Esophagus squamous epithelium (tissue), 5 donors: Measurements from ENCODE around the gene PPP2R5A. TPM values are rescaled to one million over a fixed set of nuclear protein-coding genes. Genes with fewer than 3 reads are reported as not detected.
"Not testable (repeated sequence)": the region's sequence is repeated elsewhere in the genome, so short reads cannot be mapped to it uniquely, and the experiment has no call there.

Source experiments
- DNase-seq: peaks from one replicate; lab custom pipeline; 2025; lab: John Stamatoyannopoulos, UW
- H3K27ac ChIP-seq, 4 donors: fragments of 200-600 bp; sonication (generic); one replicate each; pipeline ENCODE4 v1.5.1; 2016 to 2019; ENCODE audit warnings: mild to moderate bottlenecking in 1 of 4
- H3K27me3 ChIP-seq, 4 donors: fragments of 200-600 bp; sonication (generic); 1 replicate in 3 of 4; 2 replicates in 1 of 4; pipeline versions ENCODE4 v1.5.1 to v1.6.0; 2017 to 2021; ENCODE audit warnings: antibody characterized with exemption in 1 of 4
- H3K36me3 ChIP-seq, 3 donors: fragments of 200-600 bp; sonication (generic); one replicate each; pipeline ENCODE4 v1.5.1; 2016 to 2019
- H3K4me1 ChIP-seq, 3 donors: fragments of 200-600 bp; sonication (generic); one replicate each; pipeline ENCODE4 v1.5.1; 2017 to 2019
- H3K4me3 ChIP-seq, 4 donors: fragments of 200-600 bp; sonication (generic); 1 replicate in 3 of 4; 2 replicates in 1 of 4; pipeline ENCODE4 v1.5.1; 2016 to 2019; ENCODE audit warnings: mild to moderate bottlenecking in 2 of 4, moderate library complexity in 1 of 4
- H3K9me3 ChIP-seq, 3 donors: fragments of 200-600 bp; sonication (generic); one replicate each; pipeline ENCODE4 v1.5.1; 2016 to 2019
- POLR2A ChIP-seq, 4 donors: fragments of 450-650 bp; IDR thresholded peaks; one replicate each; pipeline ENCODE4 v1.6.1; 2017; ENCODE audit warnings: antibody characterized with exemption in 4 of 4, mild to moderate bottlenecking in 4 of 4, moderate library complexity in 3 of 4
- WGBS, 2 donors: methylation state at CpG; one replicate each; pipeline ENCODE4 v1.1.5; 2018; 5-methylcytosine and 5-hydroxymethylcytosine counted together
- intact Hi-C: fragments of 100-400 bp; cut with DNase I; formaldehyde crosslinking; loops from one replicate; pipeline ENCODE4 v1.15.0; 2022
- total RNA-seq, 4 donors: library from RNA; depleted of rRNA; stranded (reverse); fragments of >200 nt; gene quantifications; one replicate each; pipeline ENCODE4 v1.1.0, GENCODE V29; 2016
- TF ChIP-seq, protein P1 (sequence below), 6 experiments: fragments of 450-650 bp in 4 of 6; fragments of 200-600 bp in 2 of 6; sonication (generic) in 2 of 6; IDR thresholded peaks; one replicate each; pipeline ENCODE4 v1.5.1; 2016 to 2019; ENCODE audit warnings: antibody characterized with exemption in 6 of 6, mild to moderate bottlenecking in 4 of 6, moderate library complexity in 4 of 6
- donor health status: DM: yes; HTN: yes; CAD: no.

PPP2R5A gene
- total RNA-seq, 4 donors from 2014 or later = 57.5 to 78.8 (median 63.7) TPM

DNA sequence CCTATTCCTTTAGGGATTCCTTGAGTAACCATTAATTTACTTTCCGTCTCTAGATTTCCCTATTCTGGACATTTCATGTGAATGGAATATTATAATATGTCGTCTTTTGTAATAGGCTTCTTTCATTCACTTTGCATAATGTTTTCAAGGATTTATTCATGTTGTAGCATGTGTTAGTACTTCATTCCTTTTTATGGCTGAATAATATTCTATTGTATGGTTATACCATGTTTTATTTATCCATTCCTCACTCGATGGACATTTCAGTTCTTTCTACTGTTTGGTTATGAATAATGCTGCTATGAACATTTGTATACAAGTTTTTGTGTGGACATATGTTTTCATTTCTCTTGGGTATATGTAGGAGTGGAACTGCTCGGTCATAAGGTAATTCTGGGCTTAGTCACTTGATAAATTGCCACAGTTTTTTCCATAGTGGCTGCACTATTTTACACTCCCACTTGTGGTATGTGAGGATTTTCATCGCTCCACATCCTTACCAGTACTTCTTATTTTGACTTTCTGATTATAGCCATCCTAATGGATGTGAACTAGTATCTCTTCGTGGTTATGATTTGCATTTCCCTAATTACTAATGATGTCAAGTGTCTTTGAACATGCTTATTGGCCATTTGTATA is 17.7 kb downstream of the PPP2R5A start:
- Histone ChIP-seq H3K4me3 (no peak overlapping the region), H3K9me3 (no peaks in the 10 kb centered on the region), H3K27me3 (no peaks in the 10 kb centered on the region), H3K27ac (peak overlapping the region in 2 of 4 donors; percentile 22 to 35), H3K4me1 (peaks cover 0 to 52% (median 20%) of the 10 kb centered on the region in 3 donors), H3K36me3 (peaks cover 0 to 2% (median 0%) of the 10 kb centered on the region in 3 donors)
- WGBS, 2 donors = 54 to 69% methylated on average over 6 of the region's 6 CpGs
- TF ChIP-seq, protein P1, sequence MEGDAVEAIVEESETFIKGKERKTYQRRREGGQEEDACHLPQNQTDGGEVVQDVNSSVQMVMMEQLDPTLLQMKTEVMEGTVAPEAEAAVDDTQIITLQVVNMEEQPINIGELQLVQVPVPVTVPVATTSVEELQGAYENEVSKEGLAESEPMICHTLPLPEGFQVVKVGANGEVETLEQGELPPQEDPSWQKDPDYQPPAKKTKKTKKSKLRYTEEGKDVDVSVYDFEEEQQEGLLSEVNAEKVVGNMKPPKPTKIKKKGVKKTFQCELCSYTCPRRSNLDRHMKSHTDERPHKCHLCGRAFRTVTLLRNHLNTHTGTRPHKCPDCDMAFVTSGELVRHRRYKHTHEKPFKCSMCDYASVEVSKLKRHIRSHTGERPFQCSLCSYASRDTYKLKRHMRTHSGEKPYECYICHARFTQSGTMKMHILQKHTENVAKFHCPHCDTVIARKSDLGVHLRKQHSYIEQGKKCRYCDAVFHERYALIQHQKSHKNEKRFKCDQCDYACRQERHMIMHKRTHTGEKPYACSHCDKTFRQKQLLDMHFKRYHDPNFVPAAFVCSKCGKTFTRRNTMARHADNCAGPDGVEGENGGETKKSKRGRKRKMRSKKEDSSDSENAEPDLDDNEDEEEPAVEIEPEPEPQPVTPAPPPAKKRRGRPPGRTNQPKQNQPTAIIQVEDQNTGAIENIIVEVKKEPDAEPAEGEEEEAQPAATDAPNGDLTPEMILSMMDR (IDR thresholded peaks at IDR 0.05) = no peak
- TF ChIP-seq POLR2A (IDR thresholded peaks at IDR 0.05) = no peak
- intact Hi-C loops = no loop called here
- no peak for DNase-seq

GRCh38 chr1:212305342-212305741 is 20.1 kb downstream of the PPP2R5A start:
- Histone ChIP-seq H3K9me3 (no peaks in the 10 kb centered on the region), H3K27me3 (no peaks in the 10 kb centered on the region), H3K4me1 (peaks cover 0 to 56% (median 23%) of the 10 kb centered on the region in 3 donors), H3K4me3 (no peak overlapping the region), H3K36me3 (peaks cover 0 to 25% (median 4%) of the 10 kb centered on the region in 3 donors), H3K27ac (no peak overlapping the region)
- intact Hi-C loops = no loop called here
- DNase-seq = no peak
- TF ChIP-seq, protein P1 (IDR thresholded peaks at IDR 0.05) = no peak
- no peak for TF ChIP-seq POLR2A (IDR thresholded peaks at IDR 0.05)

DNA sequence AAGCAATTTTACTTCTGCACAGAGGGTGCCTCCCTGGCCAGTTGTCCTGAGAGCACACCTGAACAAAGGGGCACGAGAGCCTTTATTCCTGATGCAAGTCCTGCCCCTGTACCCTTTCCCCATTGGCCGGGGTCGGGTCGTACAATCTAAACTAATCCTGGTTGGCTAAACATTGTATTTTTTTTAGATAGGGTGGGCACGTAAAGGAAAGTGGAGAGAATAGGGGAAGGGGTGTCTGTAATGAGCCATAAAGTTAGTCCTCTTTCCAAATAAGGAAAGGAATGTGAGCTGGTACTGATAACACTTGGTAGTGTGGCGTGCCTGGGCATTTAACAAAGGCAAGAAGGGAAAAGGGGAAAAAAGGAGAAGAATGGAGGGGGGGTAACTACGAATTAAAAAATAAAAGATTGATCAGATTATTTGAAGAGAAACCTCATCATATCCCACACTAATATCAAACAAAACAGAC is 20.8 kb downstream of the PPP2R5A start:
- 82 to 83% methylated on average over 7 of the region's 7 CpGs for WGBS, 2 donors
- Histone ChIP-seq H3K27ac (peak overlapping the region in 1 of 4 donors; percentile 43), H3K4me1 (peaks cover 0 to 58% (median 30%) of the 10 kb centered on the region in 3 donors), H3K36me3 (peaks cover 0 to 31% (median 4%) of the 10 kb centered on the region in 3 donors)
- DNase-seq, H3K9me3 ChIP-seq, H3K27me3 ChIP-seq, intact Hi-C loops, H3K4me3 ChIP-seq: not testable (repeated sequence)

DNA sequence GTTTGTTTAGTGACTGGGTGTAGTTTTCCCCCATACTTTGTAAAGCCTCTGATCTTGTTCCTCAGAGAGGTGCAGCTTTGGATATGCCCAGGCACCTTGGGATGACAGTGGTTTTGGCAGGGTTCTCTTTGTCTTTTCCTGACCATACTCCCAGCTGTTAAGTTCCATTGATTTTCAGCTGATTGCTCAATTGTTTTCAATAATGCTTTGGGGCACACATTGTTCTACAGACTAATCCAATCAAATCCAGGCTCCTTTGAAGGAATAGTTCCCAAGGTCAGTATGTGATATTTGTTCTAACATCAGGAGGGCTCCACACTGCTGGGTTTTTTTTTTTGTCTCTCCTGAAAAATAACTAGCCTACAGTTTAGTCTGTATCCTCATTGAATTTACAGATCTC is 24.8 kb downstream of the PPP2R5A start:
- intact Hi-C loops = no loop called here
- TF ChIP-seq POLR2A (IDR thresholded peaks at IDR 0.05) = no peak
- TF ChIP-seq, protein P1 (IDR thresholded peaks at IDR 0.05) = no peak
- Histone ChIP-seq H3K36me3 (peaks cover 0 to 39% (median 4%) of the 10 kb centered on the region in 3 donors), H3K27ac (peak overlapping the region in 3 of 4 donors; percentile 24 to 65 (median 39)), H3K27me3 (no peaks in the 10 kb centered on the region), H3K4me1 (peaks cover 0 to 43% (median 25%) of the 10 kb centered on the region in 3 donors), H3K4me3 (no peak overlapping the region), H3K9me3 (no peaks in the 10 kb centered on the region)
- DNase-seq = no peak

DNA sequence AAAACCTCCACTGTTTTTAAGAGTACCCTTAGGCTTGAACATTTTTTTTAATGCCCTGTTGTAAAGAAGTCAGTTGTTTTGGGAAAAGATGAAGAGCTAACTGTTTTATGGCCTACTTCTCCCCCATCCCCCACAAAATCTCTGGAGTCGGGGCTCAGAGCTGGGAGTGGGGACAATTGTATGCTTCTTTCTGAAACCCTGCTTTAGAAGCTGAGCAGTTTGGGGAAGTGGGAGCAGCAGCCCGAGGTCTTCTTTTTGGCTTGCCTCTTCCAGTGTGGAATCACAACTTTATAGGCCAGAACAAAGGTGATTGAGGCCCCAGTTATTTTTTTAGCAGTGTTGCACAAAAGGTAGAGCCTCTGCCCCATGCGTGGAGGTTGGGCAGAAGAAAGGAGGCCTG is 25.2 kb downstream of the PPP2R5A start:
- no peaks in the 10 kb centered on the region for H3K9me3 ChIP-seq
- H3K27me3 ChIP-seq = no peaks in the 10 kb centered on the region
- intact Hi-C loops = no loop called here
- no peak overlapping the region for H3K4me3 ChIP-seq
- TF ChIP-seq, protein P1 (IDR thresholded peaks at IDR 0.05) = no peak
- TF ChIP-seq POLR2A (IDR thresholded peaks at IDR 0.05) = no peak
- H3K36me3 ChIP-seq = peaks cover 0 to 39% (median 4%) of the 10 kb centered on the region in 3 donors
- DNase-seq = no peak
- peaks cover 0 to 43% (median 25%) of the 10 kb centered on the region in 3 donors for H3K4me1 ChIP-seq
- 55 to 83% methylated on average over 2 to 3 of the region's 3 CpGs for WGBS, 2 donors
- peak overlapping the region; percentile 24 to 65 (median 33) for H3K27ac ChIP-seq
